HG03439 (cell line): ENCODE results near the gene VIL1.
A peak's percentile ranks its signal among the peaks of the same experiment; 100 is the strongest.

ENCODE experiments used
- ATAC-seq: cut with Tn5 transposase; IDR thresholded peaks from one replicate; pipeline ENCODE4 v1.9.1; 2021; ENCODE audit warnings: mild to moderate bottlenecking, moderate library complexity; ENCODE audit not compliant: unreplicated experiment

The VIL1 gene

GRCh38 chr2:218394298-218395089, 24.4 kb upstream of the VIL1 start:
- ATAC-seq, result no peak

- no peak for ATAC-seq
These were observed 23.9 kb upstream of the VIL1 start for GRCh38 chr2:218395090-218395444.

GRCh38 chr2:218395456-218395825, 23.5 kb upstream of the VIL1 start:
- no peak for ATAC-seq

- ATAC-seq, result peak; percentile 46
These were observed 22.9 kb upstream of the VIL1 start for GRCh38 chr2:218395826-218396687.

- no peak for ATAC-seq
These were observed 22.0 kb upstream of the VIL1 start for GRCh38 chr2:218396688-218397462.

GRCh38 chr2:218397463-218397819, 21.5 kb upstream of the VIL1 start:
- no peak for ATAC-seq

- peak; percentile 15 for ATAC-seq
These were observed 21.0 kb upstream of the VIL1 start for GRCh38 chr2:218397820-218398436.

GRCh38 chr2:218398437-218399390, 20.2 kb upstream of the VIL1 start:
- peak; percentile 1 for ATAC-seq

GRCh38 chr2:218399391-218400166, 19.3 kb upstream of the VIL1 start, which contains the start of gene CTDSP1:
Gene CTDSP1 (plus strand): TSS chr2:218399868. CDS start chr2:218400091, 223 bp downstream.
- ATAC-seq, result peak; percentile 36

GRCh38 chr2:218400167-218400929, 18.6 kb upstream of the VIL1 start:
- ATAC-seq, result no peak

GRCh38 chr2:218400930-218401881, 17.7 kb upstream of the VIL1 start:
- no peak for ATAC-seq

GRCh38 chr2:218401890-218402289, 17.0 kb upstream of the VIL1 start:
- ATAC-seq, result no peak

- ATAC-seq, result no peak
These were observed 16.4 kb upstream of the VIL1 start for GRCh38 chr2:218402491-218402901.

GRCh38 chr2:218402911-218403411, 16.0 kb upstream of the VIL1 start:
- ATAC-seq, result no peak

GRCh38 chr2:218403810-218404209, 15.1 kb upstream of the VIL1 start:
- ATAC-seq, result no peak

- ATAC-seq, result no peak
These were observed 14.4 kb upstream of the VIL1 start for GRCh38 chr2:218404351-218405085.
